GM23338 (cell line): ENCODE measurements around the gene EDAR. TPM values are rescaled to one million over a fixed set of nuclear protein-coding genes. Genes with fewer than 3 reads are reported as not detected.

ENCODE experiments used
- ATAC-seq: fragments of 200-7000 bp; cut with Tn5 transposase; 3 replicates; pipeline ENCODE4 v1.9.1; 2020
- DNase-seq: peaks from one replicate; pipeline ENCODE4 v3.0.0-alpha.2; 2015; ENCODE audit warnings: low spot score
- H2AFZ ChIP-seq: fragments of 200-600 bp; sonication (generic); 2 replicates; pipeline ENCODE4 v1.8.0; 2016; ENCODE audit warnings: antibody characterized with exemption, mild to moderate bottlenecking, moderate library complexity
- H3F3A ChIP-seq: fragments of 200-600 bp; sonication (generic); replicated peaks from 2 replicates; pipeline ENCODE4 v1.8.0; 2017; ENCODE audit warnings: antibody characterized with exemption, mixed run types, low read depth
- H3K27ac ChIP-seq: fragments of 200-600 bp; sonication (generic); 2 replicates; pipeline ENCODE4 v1.6.1; 2016; ENCODE audit warnings: low read depth
- H3K27me3 ChIP-seq: fragments of 200-600 bp; sonication (generic); 2 replicates; pipeline ENCODE4 v1.8.0; 2016; ENCODE audit warnings: mild to moderate bottlenecking, mixed run types, moderate library complexity; ENCODE audit not compliant: insufficient read depth
- H3K36me3 ChIP-seq: fragments of 200-600 bp; sonication (generic); 2 replicates; pipeline ENCODE4 v1.8.0; 2016; ENCODE audit warnings: mild to moderate bottlenecking; ENCODE audit not compliant: insufficient read depth
- H3K4me1 ChIP-seq: fragments of 200-600 bp; sonication (generic); 2 replicates; pipeline ENCODE4 v1.8.0; 2016; ENCODE audit warnings: mild to moderate bottlenecking, moderate library complexity; ENCODE audit not compliant: insufficient read depth
- H3K4me2 ChIP-seq: fragments of 200-600 bp; sonication (generic); 2 replicates; pipeline ENCODE4 v1.7.1; 2017; ENCODE audit warnings: mixed run types
- H3K4me3 ChIP-seq: fragments of 200-600 bp; sonication (generic); 2 replicates; pipeline ENCODE4 v1.6.1; 2016; ENCODE audit warnings: mixed run types
- H3K79me2 ChIP-seq: fragments of 200-600 bp; sonication (generic); replicated peaks from 2 replicates; pipeline ENCODE4 v1.8.0; 2017; ENCODE audit warnings: mild to moderate bottlenecking; ENCODE audit not compliant: insufficient read depth
- H3K9me2 ChIP-seq: fragments of 200-600 bp; sonication (generic); 2 replicates; pipeline ENCODE4 v1.8.0; 2017; ENCODE audit not compliant: insufficient read depth
- H4K20me1 ChIP-seq: fragments of 200-600 bp; sonication (generic); replicated peaks from 2 replicates; pipeline ENCODE4 v1.8.0; 2017; ENCODE audit warnings: mild to moderate bottlenecking; ENCODE audit not compliant: insufficient read depth
- H3K27ac Mint-ChIP-seq: 2 replicates; pipeline ENCODE4 v1.8.0; 2020; ENCODE audit warnings: inconsistent platforms, mild to moderate bottlenecking, moderate library complexity, mixed read lengths
- H3K27me3 Mint-ChIP-seq: 3 replicates; pipeline ENCODE4 v1.8.0; 2022; ENCODE audit warnings: low read depth, mild to moderate bottlenecking, moderate library complexity, mixed read lengths, inconsistent platforms; ENCODE audit not compliant: insufficient read depth, poor library complexity
- H3K36me3 Mint-ChIP-seq: 3 replicates; pipeline ENCODE4 v1.8.0; 2021; ENCODE audit warnings: low read depth, mild to moderate bottlenecking, inconsistent platforms, moderate library complexity, mixed read lengths
- H3K4me1 Mint-ChIP-seq: 3 replicates; pipeline ENCODE4 v1.8.0; 2020; ENCODE audit warnings: mild to moderate bottlenecking, inconsistent platforms, mixed read lengths
- H3K4me3 Mint-ChIP-seq: 3 replicates; pipeline ENCODE4 v1.8.0; 2021; ENCODE audit warnings: moderate library complexity, mild to moderate bottlenecking, inconsistent platforms, mixed read lengths
- H3K9me3 Mint-ChIP-seq: 3 replicates; pipeline ENCODE4 v1.8.0; 2020; ENCODE audit warnings: moderate library complexity, mild to moderate bottlenecking, inconsistent platforms, mixed read lengths
- CREB1 ChIP-seq: fragments of 250-450 bp; sonication (Bioruptor Pico); IDR thresholded peaks from 2 replicates; pipeline ENCODE4 v1.5.0; 2020; ENCODE audit warnings: low read depth, mild to moderate bottlenecking, moderate library complexity
- CTCF ChIP-seq, 2 experiments: fragments of 200-600 bp in 1 of 2; sonication (generic) in 1 of 2; conservative IDR thresholded peaks; 2 replicates each; pipeline versions ENCODE4 v1.5.1 to v1.6.1; 2016 to 2017; ENCODE audit warnings: antibody characterized with exemption in 2 of 2, low read depth in 2 of 2, mild to moderate bottlenecking in 2 of 2, moderate library complexity in 1 of 2
- EZH2 ChIP-seq: fragments of 200-600 bp; sonication (generic); IDR thresholded peaks from one replicate; pipeline ENCODE4 v1.8.0; 2017; ENCODE audit warnings: antibody characterized with exemption, mild to moderate bottlenecking, low read depth; ENCODE audit not compliant: unreplicated experiment
- EZH2phosphoT487 ChIP-seq: fragments of 200-600 bp; sonication (generic); IDR thresholded peaks from one replicate; pipeline ENCODE4 v1.8.1; 2018; ENCODE audit warnings: antibody characterized with exemption; ENCODE audit not compliant: unreplicated experiment
- JUNB ChIP-seq: IDR thresholded peaks from one replicate; pipeline ENCODE4 v1.6.1; 2016; ENCODE audit warnings: antibody characterized with exemption; ENCODE audit not compliant: unreplicated experiment
- NANOG ChIP-seq: IDR thresholded peaks from 2 replicates; pipeline ENCODE4 v1.6.1; 2016; ENCODE audit warnings: antibody characterized with exemption, borderline replicate concordance
- POLR2AphosphoS5 ChIP-seq: IDR thresholded peaks from 2 replicates; pipeline ENCODE4 v1.6.1; 2016; ENCODE audit warnings: antibody characterized with exemption, low read depth
- STAT1 ChIP-seq: IDR thresholded peaks from one replicate; pipeline ENCODE4 v1.6.1; 2016; ENCODE audit warnings: antibody characterized with exemption; ENCODE audit not compliant: unreplicated experiment
- ZNF114 ChIP-seq: fragments of 250-450 bp; sonication (Bioruptor Pico); IDR thresholded peaks from 2 replicates; pipeline ENCODE4 v1.5.0; 2020; ENCODE audit warnings: mild to moderate bottlenecking, moderate library complexity
- ZNF331 ChIP-seq: fragments of 250-450 bp; sonication (Bioruptor Pico); IDR thresholded peaks from 2 replicates; pipeline ENCODE4 v1.5.0; 2020; ENCODE audit warnings: low read depth, mild to moderate bottlenecking, moderate library complexity
- polyA plus RNA-seq: library from polyadenylated mRNA; unstranded; fragments of >200 nt; fragmentation: Nextera tagmentation; extraction: Ambion mirVana; gene quantifications from 2 replicates; pipeline ENCODE4 v1.2.1, GENCODE V29; 2016
- total RNA-seq: library from RNA; depleted of rRNA; stranded (reverse); fragments of >200 nt; shearing (Covaris generic); gene quantifications from 2 replicates; pipeline ENCODE4 v1.2.3, GENCODE V29; 2014
- TF ChIP-seq, protein P1 (sequence below): fragments of 250-450 bp; sonication (Bioruptor Pico); IDR thresholded peaks from 2 replicates; pipeline ENCODE4 v1.5.0; 2020; ENCODE audit warnings: mild to moderate bottlenecking, moderate library complexity

The EDAR gene
- total and polyA plus RNA-seq, 2 experiments from 2014 or later: not detected

DNA sequence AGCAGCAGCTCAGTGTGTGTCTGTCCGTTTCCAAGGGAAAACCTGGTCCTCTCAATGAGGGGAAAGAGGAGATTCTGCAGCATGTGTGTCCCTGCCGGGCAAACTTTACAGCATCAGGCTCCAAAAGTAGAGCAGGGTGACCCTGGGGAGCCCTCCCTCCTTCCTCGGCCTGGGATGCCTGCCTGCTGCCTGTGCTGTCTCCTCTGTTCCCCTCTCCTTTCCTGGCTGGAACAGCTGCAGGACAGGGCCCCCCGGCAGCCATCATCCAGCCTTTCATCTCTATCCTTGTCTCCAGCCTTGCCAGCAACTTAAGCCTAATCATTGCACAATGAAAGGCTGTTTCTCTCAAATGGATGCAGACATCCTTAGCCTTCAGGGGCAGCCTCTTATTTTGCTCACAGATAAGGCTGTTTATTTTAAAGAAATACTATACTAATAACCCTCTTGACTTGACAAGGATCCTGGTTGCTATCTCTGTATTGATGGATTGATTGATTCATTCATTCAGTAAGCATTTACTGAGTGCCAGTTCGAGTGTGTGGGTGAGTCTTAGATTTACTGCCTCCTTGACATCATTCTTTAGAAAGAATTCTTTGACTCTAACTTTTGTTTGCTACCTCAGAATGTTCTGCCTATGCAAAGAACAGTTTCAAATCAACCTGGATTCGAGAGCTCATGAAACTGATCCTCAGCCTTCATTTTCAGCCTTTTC lies 40.6 kb upstream of the EDAR start:
- H3K36me3 Mint-ChIP-seq: peaks cover 6% of the 10 kb centered on the region
- DNase-seq (no peak), ATAC-seq (no peak)
- Histone ChIP-seq H3F3A (no peaks in the 10 kb centered on the region), H3K36me3 (no peaks in the 10 kb centered on the region; the same call in 1 of the 2 replicates), H3K27ac (no peak overlapping the region), H3K4me3 (no peak overlapping the region), H2AFZ (no peak overlapping the region), H4K20me1 (no peaks in the 10 kb centered on the region), H3K79me2 (no peaks in the 10 kb centered on the region), H3K27me3 (peaks cover 44% of the 10 kb centered on the region), H3K4me2 (no peak overlapping the region), H3K9me2 (no peaks in the 10 kb centered on the region), H3K4me1 (peaks cover 11% of the 10 kb centered on the region; the same call in 1 of the 2 replicates)
- peaks cover 12% of the 10 kb centered on the region for H3K9me3 Mint-ChIP-seq
- H3K4me1 Mint-ChIP-seq: peaks cover 16% of the 10 kb centered on the region
- TF ChIP-seq ZNF114: no peak
- no peak for TF ChIP-seq EZH2
- no peak for TF ChIP-seq STAT1
- TF ChIP-seq POLR2AphosphoS5: no peak
- TF ChIP-seq, protein P1, sequence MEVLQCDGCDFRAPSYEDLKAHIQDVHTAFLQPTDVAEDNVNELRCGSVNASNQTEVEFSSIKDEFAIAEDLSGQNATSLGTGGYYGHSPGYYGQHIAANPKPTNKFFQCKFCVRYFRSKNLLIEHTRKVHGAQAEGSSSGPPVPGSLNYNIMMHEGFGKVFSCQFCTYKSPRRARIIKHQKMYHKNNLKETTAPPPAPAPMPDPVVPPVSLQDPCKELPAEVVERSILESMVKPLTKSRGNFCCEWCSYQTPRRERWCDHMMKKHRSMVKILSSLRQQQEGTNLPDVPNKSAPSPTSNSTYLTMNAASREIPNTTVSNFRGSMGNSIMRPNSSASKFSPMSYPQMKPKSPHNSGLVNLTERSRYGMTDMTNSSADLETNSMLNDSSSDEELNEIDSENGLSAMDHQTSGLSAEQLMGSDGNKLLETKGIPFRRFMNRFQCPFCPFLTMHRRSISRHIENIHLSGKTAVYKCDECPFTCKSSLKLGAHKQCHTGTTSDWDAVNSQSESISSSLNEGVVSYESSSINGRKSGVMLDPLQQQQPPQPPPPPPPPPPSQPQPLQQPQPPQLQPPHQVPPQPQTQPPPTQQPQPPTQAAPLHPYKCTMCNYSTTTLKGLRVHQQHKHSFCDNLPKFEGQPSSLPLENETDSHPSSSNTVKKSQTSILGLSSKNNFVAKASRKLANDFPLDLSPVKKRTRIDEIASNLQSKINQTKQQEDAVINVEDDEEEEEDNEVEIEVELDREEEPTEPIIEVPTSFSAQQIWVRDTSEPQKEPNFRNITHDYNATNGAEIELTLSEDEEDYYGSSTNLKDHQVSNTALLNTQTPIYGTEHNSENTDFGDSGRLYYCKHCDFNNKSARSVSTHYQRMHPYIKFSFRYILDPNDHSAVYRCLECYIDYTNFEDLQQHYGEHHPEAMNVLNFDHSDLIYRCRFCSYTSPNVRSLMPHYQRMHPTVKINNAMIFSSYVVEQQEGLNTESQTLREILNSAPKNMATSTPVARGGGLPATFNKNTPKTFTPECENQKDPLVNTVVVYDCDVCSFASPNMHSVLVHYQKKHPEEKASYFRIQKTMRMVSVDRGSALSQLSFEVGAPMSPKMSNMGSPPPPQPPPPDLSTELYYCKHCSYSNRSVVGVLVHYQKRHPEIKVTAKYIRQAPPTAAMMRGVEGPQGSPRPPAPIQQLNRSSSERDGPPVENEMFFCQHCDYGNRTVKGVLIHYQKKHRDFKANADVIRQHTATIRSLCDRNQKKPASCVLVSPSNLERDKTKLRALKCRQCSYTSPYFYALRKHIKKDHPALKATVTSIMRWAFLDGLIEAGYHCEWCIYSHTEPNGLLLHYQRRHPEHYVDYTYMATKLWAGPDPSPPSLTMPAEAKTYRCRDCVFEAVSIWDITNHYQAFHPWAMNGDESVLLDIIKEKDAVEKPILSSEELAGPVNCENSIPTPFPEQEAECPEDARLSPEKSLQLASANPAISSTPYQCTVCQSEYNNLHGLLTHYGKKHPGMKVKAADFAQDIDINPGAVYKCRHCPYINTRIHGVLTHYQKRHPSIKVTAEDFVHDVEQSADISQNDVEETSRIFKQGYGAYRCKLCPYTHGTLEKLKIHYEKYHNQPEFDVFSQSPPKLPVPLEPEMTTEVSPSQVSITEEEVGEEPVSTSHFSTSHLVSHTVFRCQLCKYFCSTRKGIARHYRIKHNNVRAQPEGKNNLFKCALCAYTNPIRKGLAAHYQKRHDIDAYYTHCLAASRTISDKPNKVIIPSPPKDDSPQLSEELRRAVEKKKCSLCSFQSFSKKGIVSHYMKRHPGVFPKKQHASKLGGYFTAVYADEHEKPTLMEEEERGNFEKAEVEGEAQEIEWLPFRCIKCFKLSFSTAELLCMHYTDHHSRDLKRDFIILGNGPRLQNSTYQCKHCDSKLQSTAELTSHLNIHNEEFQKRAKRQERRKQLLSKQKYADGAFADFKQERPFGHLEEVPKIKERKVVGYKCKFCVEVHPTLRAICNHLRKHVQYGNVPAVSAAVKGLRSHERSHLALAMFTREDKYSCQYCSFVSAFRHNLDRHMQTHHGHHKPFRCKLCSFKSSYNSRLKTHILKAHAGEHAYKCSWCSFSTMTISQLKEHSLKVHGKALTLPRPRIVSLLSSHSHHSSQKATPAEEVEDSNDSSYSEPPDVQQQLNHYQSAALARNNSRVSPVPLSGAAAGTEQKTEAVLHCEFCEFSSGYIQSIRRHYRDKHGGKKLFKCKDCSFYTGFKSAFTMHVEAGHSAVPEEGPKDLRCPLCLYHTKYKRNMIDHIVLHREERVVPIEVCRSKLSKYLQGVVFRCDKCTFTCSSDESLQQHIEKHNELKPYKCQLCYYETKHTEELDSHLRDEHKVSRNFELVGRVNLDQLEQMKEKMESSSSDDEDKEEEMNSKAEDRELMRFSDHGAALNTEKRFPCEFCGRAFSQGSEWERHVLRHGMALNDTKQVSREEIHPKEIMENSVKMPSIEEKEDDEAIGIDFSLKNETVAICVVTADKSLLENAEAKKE (CRISPR knock-in tag): no peak
- no peak for TF ChIP-seq NANOG
- no peak for TF ChIP-seq ZNF331 (CRISPR knock-in tag)
- no peak for TF ChIP-seq EZH2phosphoT487
- TF ChIP-seq JUNB: no peak
- no peak for TF ChIP-seq CREB1
- TF ChIP-seq CTCF (conservative IDR thresholded peaks at IDR 0.05; ENCODE audit: low read depth in 2 of 2): no peak
- peaks cover 45% of the 10 kb centered on the region for H3K27me3 Mint-ChIP-seq
- no peak overlapping the region for H3K4me3 Mint-ChIP-seq
- H3K27ac Mint-ChIP-seq: no peak overlapping the region
